ENCODE data around the gene CTSS. TPM values are rescaled to one million over a fixed set of nuclear protein-coding genes. Genes with fewer than 3 reads are reported as not detected.
"Not testable (repeated sequence)": the region's sequence is repeated elsewhere in the genome, so short reads cannot be mapped to it uniquely, and the experiment has no call there.

CTSS gene
- total and polyA plus RNA-seq, 11 donors = 3.9 to 306 (median 15.9) TPM

GRCh38 chr1:150775276-150775675 is 9.7 kb upstream of the CTSS start:
- ATAC-seq (no peak), DNase-seq (no peak)
- Histone ChIP-seq H3K27me3 (no peaks in the 10 kb centered on the region), H3K4me3 (no peak overlapping the region), H3K4me1 (peaks cover 0 to 11% (median 0%) of the 10 kb centered on the region in 12 donors), H3K36me3 (no peaks in the 10 kb centered on the region), H3K9me3 (no peaks in the 10 kb centered on the region), H3K27ac (peak overlapping the region in 1 of 12 donors; percentile 40)
- intact Hi-C loops (cut with DNase I) = no loop called here
- WGBS, 4 donors = 83 to 95% (median 90%) methylated on average over 3 of the region's 3 CpGs
- no peak for TF ChIP-seq CTCF (IDR thresholded peaks at IDR 0.05)
- no peak for TF ChIP-seq POLR2A (IDR thresholded peaks at IDR 0.05)

GRCh38 chr1:150772326-150772725 is 6.7 kb upstream of the CTSS start:
- Histone ChIP-seq H3K27ac (no peak overlapping the region), H3K9me3 (no peaks in the 10 kb centered on the region), H3K36me3 (no peaks in the 10 kb centered on the region), H3K4me3 (no peak overlapping the region), H3K27me3 (no peaks in the 10 kb centered on the region), H3K4me1 (peaks cover 0 to 6% (median 0%) of the 10 kb centered on the region in 12 donors)
- 84 to 88% (median 86%) methylated on average over 4 of the region's 4 CpGs for WGBS, 4 donors
- no peak for ATAC-seq
- DNase-seq = no peak
- intact Hi-C loops (cut with DNase I) = loop anchor here in 1 of 10 donors (5.0 kb wide), 1 partner anchor 50 kb away; the partner anchor contains the start of gene HORMAD1
- no peak for TF ChIP-seq POLR2A (IDR thresholded peaks at IDR 0.05)
- no peak for TF ChIP-seq CTCF (IDR thresholded peaks at IDR 0.05)

GRCh38 chr1:150767704-150768103 is 2.1 kb upstream of the CTSS start:
- H3K27ac ChIP-seq; H3K4me3 ChIP-seq; H3K9me3 ChIP-seq; intact Hi-C loops (cut with DNase I); H3K27me3 ChIP-seq; H3K36me3 ChIP-seq; DNase-seq; ATAC-seq: not testable (repeated sequence)
- WGBS, 4 donors = 31 to 93% (median 92%) methylated on average over 1 of the region's 1 CpG
- H3K4me1 ChIP-seq = peaks cover 0 to 27% (median 0%) of the 10 kb centered on the region in 12 donors

GRCh38 chr1:150765977-150766301 is 361 bp upstream of the CTSS start:
- DNase-seq; intact Hi-C loops (cut with DNase I); H3K27me3 ChIP-seq; ATAC-seq; H3K9me3 ChIP-seq; H3K36me3 ChIP-seq: not testable (repeated sequence)
- Histone ChIP-seq H3K27ac (peak overlapping the region in 6 of 12 donors; percentile 10 to 93 (median 46)), H3K4me1 (peaks cover 0 to 41% (median 0%) of the 10 kb centered on the region in 12 donors), H3K4me3 (peak overlapping the region in 8 of 12 donors; percentile 27 to 60 (median 48))
- WGBS, 4 donors = 88 to 100% (median 89%) methylated on average over 1 of the region's 1 CpG

- TF ChIP-seq POLR2A (IDR thresholded peaks at IDR 0.05) (no peak), CTCF (IDR thresholded peaks at IDR 0.05) (no peak)
- Histone ChIP-seq H3K36me3 (peaks cover 0 to 13% (median 0%) of the 10 kb centered on the region in 9 donors), H3K27ac (peak overlapping the region in 4 of 12 donors; percentile 8 to 93 (median 58)), H3K9me3 (peaks cover 0 to 3% (median 0%) of the 10 kb centered on the region in 12 donors), H3K4me3 (peak overlapping the region in 9 of 12 donors; percentile 1 to 60 (median 45)), H3K27me3 (no peaks in the 10 kb centered on the region), H3K4me1 (peaks cover 0 to 52% (median 0%) of the 10 kb centered on the region in 12 donors)
- DNase-seq (no peak), ATAC-seq (peak in 1 of 4 donors; percentile 26)
- intact Hi-C loops (cut with DNase I) = no loop called here
- 42 to 65% (median 56%) methylated on average over 2 of the region's 2 CpGs for WGBS, 4 donors
Measured at GRCh38 chr1:150764617-150765101, 919 bp downstream of the CTSS start.
